Measurements from ENCODE around the gene TMEM54.

GRCh38 chr1:32861904-32862695 lies 39.1 kb downstream of the TMEM54 start:
- TF ChIP-seq FOXA3 (CRISPR knock-in tag; IDR thresholded peaks at IDR 0.05): no peak
- TF ChIP-seq CTCF (CRISPR knock-in tag; IDR thresholded peaks at IDR 0.05): no peak
- TF ChIP-seq CCAR2 (optimal IDR thresholded peaks at IDR 0.05; ENCODE audit: low read depth, low read length): no peak
- no peak for TF ChIP-seq POLR2A (IDR thresholded peaks at IDR 0.05; ENCODE audit: insufficient read depth in 1 of 2, low read depth in 2 of 2, low read length in 2 of 2)
- no peak for TF ChIP-seq NFIC (IDR thresholded peaks at IDR 0.05; ENCODE audit: low read length)
- no peak for TF ChIP-seq ZBTB7A (CRISPR knock-in tag; IDR thresholded peaks at IDR 0.05)
- no peak for TF ChIP-seq NFYB (CRISPR knock-in tag; IDR thresholded peaks at IDR 0.05)
- no peak for TF ChIP-seq TARDBP (CRISPR knock-in tag; IDR thresholded peaks at IDR 0.05)
- TF ChIP-seq MAX (IDR thresholded peaks at IDR 0.05): no peak
- no peak for TF ChIP-seq ZNF34 (CRISPR knock-in tag; IDR thresholded peaks at IDR 0.05; ENCODE audit: borderline replicate concordance)
- TF ChIP-seq FOSL2 (CRISPR knock-in tag; IDR thresholded peaks at IDR 0.05): no peak
- no peak for TF ChIP-seq CEBPB (IDR thresholded peaks at IDR 0.05; ENCODE audit: borderline replicate concordance, low read depth, low read length)
- no peak for TF ChIP-seq TFDP2 (CRISPR knock-in tag; IDR thresholded peaks at IDR 0.05)
